Measurements from ENCODE around the gene RELN. TPM values are rescaled to one million over a fixed set of nuclear protein-coding genes. Genes with fewer than 3 reads are reported as not detected.

RELN gene
- total RNA-seq, 1 donor from 2014 or later: 0.11 TPM

- H3K9me3 ChIP-seq: no peaks in the 10 kb centered on the region
- DNase-seq (ENCODE audit: low spot score in 2 of 2): no peak
- H3K27ac ChIP-seq: no peak overlapping the region
- H3K27me3 ChIP-seq: no peaks in the 10 kb centered on the region
- no peaks in the 10 kb centered on the region for H3K36me3 ChIP-seq
- no peak overlapping the region for H3K4me3 ChIP-seq
- TF ChIP-seq, protein P1, sequence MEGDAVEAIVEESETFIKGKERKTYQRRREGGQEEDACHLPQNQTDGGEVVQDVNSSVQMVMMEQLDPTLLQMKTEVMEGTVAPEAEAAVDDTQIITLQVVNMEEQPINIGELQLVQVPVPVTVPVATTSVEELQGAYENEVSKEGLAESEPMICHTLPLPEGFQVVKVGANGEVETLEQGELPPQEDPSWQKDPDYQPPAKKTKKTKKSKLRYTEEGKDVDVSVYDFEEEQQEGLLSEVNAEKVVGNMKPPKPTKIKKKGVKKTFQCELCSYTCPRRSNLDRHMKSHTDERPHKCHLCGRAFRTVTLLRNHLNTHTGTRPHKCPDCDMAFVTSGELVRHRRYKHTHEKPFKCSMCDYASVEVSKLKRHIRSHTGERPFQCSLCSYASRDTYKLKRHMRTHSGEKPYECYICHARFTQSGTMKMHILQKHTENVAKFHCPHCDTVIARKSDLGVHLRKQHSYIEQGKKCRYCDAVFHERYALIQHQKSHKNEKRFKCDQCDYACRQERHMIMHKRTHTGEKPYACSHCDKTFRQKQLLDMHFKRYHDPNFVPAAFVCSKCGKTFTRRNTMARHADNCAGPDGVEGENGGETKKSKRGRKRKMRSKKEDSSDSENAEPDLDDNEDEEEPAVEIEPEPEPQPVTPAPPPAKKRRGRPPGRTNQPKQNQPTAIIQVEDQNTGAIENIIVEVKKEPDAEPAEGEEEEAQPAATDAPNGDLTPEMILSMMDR (IDR thresholded peaks at IDR 0.05): no peak
- H3K4me1 ChIP-seq: no peaks in the 10 kb centered on the region
- intact Hi-C loops (cut with DNase I): no loop called here
Observed at GRCh38 chr7:103952408-103952807, 37.0 kb downstream of the RELN start.

GRCh38 chr7:103951311-103951710 is 38.1 kb downstream of the RELN start:
- no peak overlapping the region for H3K4me3 ChIP-seq
- no peaks in the 10 kb centered on the region for H3K9me3 ChIP-seq
- no peaks in the 10 kb centered on the region for H3K27me3 ChIP-seq
- no peaks in the 10 kb centered on the region for H3K4me1 ChIP-seq
- no peak for DNase-seq (ENCODE audit: low spot score in 2 of 2)
- H3K27ac ChIP-seq: no peak overlapping the region
- intact Hi-C loops (cut with DNase I): no loop called here
- TF ChIP-seq, protein P1 (IDR thresholded peaks at IDR 0.05): no peak
- no peaks in the 10 kb centered on the region for H3K36me3 ChIP-seq

DNA sequence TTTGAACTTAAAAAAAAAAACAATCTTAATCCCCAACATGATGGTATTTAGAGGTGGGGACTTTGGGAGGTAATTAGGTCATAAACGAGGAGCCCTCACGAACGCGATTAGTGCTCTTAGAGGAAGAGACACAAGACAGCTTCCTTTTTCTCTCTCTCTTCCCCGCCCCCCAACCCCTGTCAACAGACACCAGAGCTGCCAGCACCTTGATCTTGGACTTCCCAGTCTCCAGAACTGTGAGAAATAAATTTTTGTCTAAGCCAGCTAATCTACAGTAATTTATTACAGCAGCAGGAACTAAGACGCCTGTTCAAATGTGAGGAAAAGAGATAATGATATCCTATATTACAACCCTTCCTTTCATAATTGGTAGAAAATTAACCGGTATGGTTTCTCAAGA is 40.1 kb downstream of the RELN start:
- TF ChIP-seq, protein P1 (IDR thresholded peaks at IDR 0.05): no peak
- no peak for DNase-seq (ENCODE audit: low spot score in 2 of 2)
- H3K4me3 ChIP-seq: no peak overlapping the region
- no peaks in the 10 kb centered on the region for H3K27me3 ChIP-seq
- intact Hi-C loops (cut with DNase I): no loop called here
- no peak overlapping the region for H3K27ac ChIP-seq
- H3K9me3 ChIP-seq: no peaks in the 10 kb centered on the region
- H3K4me1 ChIP-seq: no peaks in the 10 kb centered on the region
- no peaks in the 10 kb centered on the region for H3K36me3 ChIP-seq

DNA sequence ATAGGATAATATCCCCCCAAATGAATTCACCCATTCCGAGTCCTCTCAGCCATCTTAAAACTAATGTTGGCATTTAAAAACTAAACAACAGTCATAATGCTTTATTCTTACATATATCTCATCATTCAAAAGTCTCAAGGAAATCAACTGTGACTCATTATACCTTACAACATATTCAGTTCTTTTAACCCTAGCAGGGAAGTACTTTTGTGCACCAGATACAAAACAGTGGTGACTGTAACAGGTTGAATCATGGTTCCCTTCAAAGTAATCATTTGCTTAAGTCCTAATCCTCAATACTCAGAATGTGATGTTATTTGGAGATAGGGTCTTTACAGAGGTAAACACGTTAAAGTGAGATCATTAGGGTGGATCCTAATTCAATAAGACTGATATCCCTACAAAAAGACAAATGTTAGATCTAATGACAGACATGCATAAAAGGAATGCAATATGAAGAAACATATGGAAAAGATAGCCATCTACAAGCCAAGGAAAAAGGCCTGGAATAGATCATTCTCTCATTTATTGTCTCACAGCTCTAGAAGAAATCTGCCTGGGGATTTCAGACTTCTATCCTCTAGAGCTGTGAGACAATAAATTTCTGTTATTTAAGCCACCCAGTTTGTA is 42.3 kb downstream of the RELN start:
- H3K4me1 ChIP-seq: no peaks in the 10 kb centered on the region
- H3K4me3 ChIP-seq: no peak overlapping the region
- H3K27me3 ChIP-seq: no peaks in the 10 kb centered on the region
- H3K36me3 ChIP-seq: no peaks in the 10 kb centered on the region
- intact Hi-C loops (cut with DNase I): no loop called here
- no peak for DNase-seq (ENCODE audit: low spot score in 2 of 2)
- no peak overlapping the region for H3K27ac ChIP-seq
- TF ChIP-seq, protein P1 (IDR thresholded peaks at IDR 0.05): no peak
- no peaks in the 10 kb centered on the region for H3K9me3 ChIP-seq

DNA sequence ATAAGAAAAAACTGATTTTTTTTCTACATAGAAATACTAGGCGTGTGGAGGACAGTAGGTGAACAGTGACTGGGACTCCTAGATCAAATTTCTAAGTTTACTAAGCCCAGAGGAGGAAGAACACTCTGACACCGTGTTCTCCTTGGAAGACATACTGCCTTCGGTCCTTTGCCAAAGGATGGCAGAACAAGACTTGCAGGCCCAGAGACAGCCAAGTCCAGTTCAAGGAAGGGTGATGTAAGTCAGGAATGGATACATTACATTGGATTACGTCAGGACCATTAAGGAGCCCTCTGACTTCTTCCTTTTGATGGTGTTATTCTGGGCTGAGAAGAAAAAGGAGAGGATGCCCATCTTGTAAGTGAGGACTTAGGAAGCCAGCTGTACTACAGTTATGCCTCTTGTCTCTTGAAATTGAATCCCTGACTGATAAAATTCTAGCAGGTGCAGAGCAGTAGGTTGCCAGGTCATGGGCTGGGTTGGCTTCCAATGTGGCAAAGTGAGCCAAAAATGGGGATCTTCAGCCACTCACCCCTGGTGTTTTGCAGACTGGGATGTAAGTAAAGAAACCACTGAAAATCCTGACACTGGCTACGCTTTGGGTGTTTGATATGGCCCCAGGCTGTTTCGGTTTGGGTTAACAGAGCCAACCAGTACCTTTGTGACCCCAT is 45.1 kb downstream of the RELN start:
- intact Hi-C loops (cut with DNase I): no loop called here

More for the DNA sequence above, 45.1 kb downstream of the RELN start:
- TF ChIP-seq, protein P1 (IDR thresholded peaks at IDR 0.05): no peak
- Histone ChIP-seq H3K9me3 (no peaks in the 10 kb centered on the region), H3K4me3 (no peak overlapping the region), H3K27me3 (no peaks in the 10 kb centered on the region), H3K4me1 (no peaks in the 10 kb centered on the region), H3K36me3 (no peaks in the 10 kb centered on the region), H3K27ac (no peak overlapping the region)
- DNase-seq (ENCODE audit: low spot score in 2 of 2): no peak
